HEK293 (cell line): Measurements from ENCODE around the gene YPEL4.

ENCODE experiments used
- CTCF ChIA-PET: fragments of 350-600 bp; formaldehyde crosslinking; extraction: SDS; loops from one replicate; lab custom pipeline; 2021; ENCODE audit warnings: antibody characterized with exemption; lab: Yijun Ruan, JAX
- POLR2A ChIA-PET: fragments of 300-600 bp; formaldehyde crosslinking; extraction: SDS; loops from one replicate; lab custom pipeline; 2020; ENCODE audit warnings: antibody characterized with exemption, inconsistent platforms; lab: Yijun Ruan, JAX
- H3K27ac ChIP-seq: fragments of 200-500 bp; sonication (Bioruptor generic); 2 replicates; pipeline ENCODE4 v1.5.1; 2014; ENCODE audit warnings: low read depth, low read length, control low read depth, inconsistent platforms; ENCODE audit errors: extremely low read depth
- H3K36me3 ChIP-seq, 2 experiments: fragments of 200-500 bp in 1 of 2; sonication (Bioruptor generic) in 1 of 2; 1 replicate in 1 of 2; 2 replicates in 1 of 2; pipeline ENCODE4 v1.5.1; 2014 to 2017; ENCODE audit warnings: inconsistent platforms in 2 of 2, low read length in 2 of 2; ENCODE audit not compliant: control insufficient read depth in 2 of 2, insufficient read depth in 1 of 2
- H3K4me1 ChIP-seq: fragments of 200-500 bp; sonication (Bioruptor generic); 2 replicates; pipeline ENCODE4 v1.5.1; 2014; ENCODE audit warnings: mild to moderate bottlenecking, low read length, inconsistent platforms; ENCODE audit not compliant: control insufficient read depth, insufficient read depth
- H3K4me3 ChIP-seq: 2 replicates; pipeline ENCODE4 v1.5.1; 2011; ENCODE audit warnings: low read depth, mild to moderate bottlenecking, control low read depth, low read length, moderate library complexity
- H3K9me3 ChIP-seq: fragments of 200-500 bp; sonication (Bioruptor generic); 2 replicates; pipeline ENCODE4 v1.5.1; 2014; ENCODE audit warnings: low read depth, low read length, inconsistent platforms; ENCODE audit not compliant: control insufficient read depth, insufficient read depth
- INSM2 ChIP-seq: fragments of 450-650 bp; formaldehyde crosslinking; IDR thresholded peaks from 2 replicates; pipeline ENCODE4 v1.5.1; 2016; ENCODE audit warnings: missing biosample characterization, missing genetic modification characterization
- KLF10 ChIP-seq: fragments of 450-650 bp; IDR thresholded peaks from 2 replicates; pipeline ENCODE4 v1.5.1; 2018; ENCODE audit warnings: missing biosample characterization, mild to moderate bottlenecking, missing genetic modification characterization
- TCF7L2 ChIP-seq: IDR thresholded peaks from 2 replicates; pipeline ENCODE4 v1.6.1; 2011; ENCODE audit warnings: low read depth, mild to moderate bottlenecking, inconsistent platforms, low read length, moderate library complexity, borderline replicate concordance
- ZBTB17 ChIP-seq: fragments of 450-650 bp; formaldehyde crosslinking; IDR thresholded peaks from 2 replicates; pipeline ENCODE4 v1.5.1; 2016; ENCODE audit warnings: missing biosample characterization, missing genetic modification characterization
- ZNF10 ChIP-seq: fragments of 450-650 bp; formaldehyde crosslinking; IDR thresholded peaks from 2 replicates; pipeline ENCODE4 v1.5.1; 2017; ENCODE audit warnings: missing biosample characterization, missing genetic modification characterization
- ZNF114 ChIP-seq: fragments of 450-650 bp; formaldehyde crosslinking; IDR thresholded peaks from 2 replicates; pipeline ENCODE4 v1.5.0; 2017; ENCODE audit warnings: missing biosample characterization, missing genetic modification characterization
- ZNF121 ChIP-seq: fragments of 450-650 bp; formaldehyde crosslinking; IDR thresholded peaks from 2 replicates; pipeline ENCODE4 v1.5.1; 2016; ENCODE audit warnings: missing biosample characterization, missing genetic modification characterization
- ZNF146 ChIP-seq: fragments of 450-650 bp; formaldehyde crosslinking; IDR thresholded peaks from 2 replicates; pipeline ENCODE4 v1.5.1; 2016; ENCODE audit warnings: missing biosample characterization, missing genetic modification characterization
- ZNF19 ChIP-seq: fragments of 450-650 bp; formaldehyde crosslinking; IDR thresholded peaks from 2 replicates; pipeline ENCODE4; 2016; ENCODE audit warnings: missing biosample characterization, missing genetic modification characterization, low read depth
- ZNF645 ChIP-seq: fragments of 450-650 bp; formaldehyde crosslinking; IDR thresholded peaks from 2 replicates; pipeline ENCODE4; 2016; ENCODE audit warnings: missing biosample characterization, missing genetic modification characterization
- ZNF830 ChIP-seq: fragments of 450-650 bp; IDR thresholded peaks from 2 replicates; pipeline ENCODE4 v1.5.0; 2018; ENCODE audit warnings: missing biosample characterization, missing genetic modification characterization, low read depth, mild to moderate bottlenecking, moderate library complexity
- ZXDB ChIP-seq: fragments of 450-650 bp; formaldehyde crosslinking; IDR thresholded peaks from 2 replicates; pipeline ENCODE4 v1.5.1; 2016; ENCODE audit warnings: missing biosample characterization, missing genetic modification characterization
- TF ChIP-seq, protein P1 (sequence below): fragments of 450-650 bp; formaldehyde crosslinking; IDR thresholded peaks from 2 replicates; pipeline ENCODE4 v1.5.1; 2016; ENCODE audit warnings: missing biosample characterization, missing genetic modification characterization
- TF ChIP-seq, protein P2 (sequence below): sonication (generic); formaldehyde crosslinking; IDR thresholded peaks from 2 replicates; pipeline ENCODE4 v1.8.1; 2022; ENCODE audit warnings: mild to moderate bottlenecking, moderate library complexity, missing genetic modification reagents

YPEL4 gene

GRCh38 chr11:57659669-57660068 lies 10.0 kb upstream of the YPEL4 start:
- POLR2A ChIA-PET, result no interaction called here
- no peak for TF ChIP-seq ZNF19 (tag by site-specific recombination)
- no peak for TF ChIP-seq TCF7L2
- no peak for TF ChIP-seq ZNF114 (tag by site-specific recombination)
- TF ChIP-seq ZNF830, result no peak
- TF ChIP-seq, protein P1, sequence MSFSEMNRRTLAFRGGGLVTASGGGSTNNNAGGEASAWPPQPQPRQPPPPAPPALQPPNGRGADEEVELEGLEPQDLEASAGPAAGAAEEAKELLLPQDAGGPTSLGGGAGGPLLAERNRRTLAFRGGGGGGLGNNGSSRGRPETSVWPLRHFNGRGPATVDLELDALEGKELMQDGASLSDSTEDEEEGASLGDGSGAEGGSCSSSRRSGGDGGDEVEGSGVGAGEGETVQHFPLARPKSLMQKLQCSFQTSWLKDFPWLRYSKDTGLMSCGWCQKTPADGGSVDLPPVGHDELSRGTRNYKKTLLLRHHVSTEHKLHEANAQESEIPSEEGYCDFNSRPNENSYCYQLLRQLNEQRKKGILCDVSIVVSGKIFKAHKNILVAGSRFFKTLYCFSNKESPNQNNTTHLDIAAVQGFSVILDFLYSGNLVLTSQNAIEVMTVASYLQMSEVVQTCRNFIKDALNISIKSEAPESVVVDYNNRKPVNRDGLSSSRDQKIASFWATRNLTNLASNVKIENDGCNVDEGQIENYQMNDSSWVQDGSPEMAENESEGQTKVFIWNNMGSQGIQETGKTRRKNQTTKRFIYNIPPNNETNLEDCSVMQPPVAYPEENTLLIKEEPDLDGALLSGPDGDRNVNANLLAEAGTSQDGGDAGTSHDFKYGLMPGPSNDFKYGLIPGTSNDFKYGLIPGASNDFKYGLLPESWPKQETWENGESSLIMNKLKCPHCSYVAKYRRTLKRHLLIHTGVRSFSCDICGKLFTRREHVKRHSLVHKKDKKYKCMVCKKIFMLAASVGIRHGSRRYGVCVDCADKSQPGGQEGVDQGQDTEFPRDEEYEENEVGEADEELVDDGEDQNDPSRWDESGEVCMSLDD (tag by site-specific recombination), result no peak
- no peak for TF ChIP-seq ZNF121 (tag by site-specific recombination)
- TF ChIP-seq ZNF645, result no peak
- CTCF ChIA-PET, result interaction anchor here (0.6 to 1.2 kb wide), 3 partner anchors 15 to 186 kb away, joined by 3 to 7 read pairs (median 3); no protein-coding TSS in a partner anchor

DNA sequence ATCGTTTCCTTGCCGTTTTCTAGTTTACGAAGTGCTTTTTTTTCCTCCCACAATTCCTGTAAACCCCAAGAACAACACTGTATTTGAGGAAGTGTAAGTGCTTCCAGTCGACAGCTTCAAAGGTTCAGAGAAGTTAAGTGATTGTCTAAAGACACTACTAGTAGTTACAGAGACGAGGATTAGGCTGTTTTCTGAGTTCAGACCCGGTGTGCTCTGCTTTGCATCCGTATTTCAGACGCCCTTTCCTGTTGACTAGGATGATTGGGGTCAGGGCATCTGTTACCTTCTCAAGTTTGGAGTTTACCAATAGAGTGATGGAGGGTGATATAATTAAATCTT lies 8.3 kb upstream of the YPEL4 start:
- POLR2A ChIA-PET, result interaction anchor here (1.1 kb wide), 1 partner anchor 9 kb away, joined by 5 read pairs; no protein-coding TSS in a partner anchor
- no peak overlapping the region for H3K27ac ChIP-seq
- H3K4me1 ChIP-seq, result no peaks in the 10 kb centered on the region
- H3K9me3 ChIP-seq, result no peaks in the 10 kb centered on the region
- H3K36me3 ChIP-seq, result peaks cover 0 to 38% of the 10 kb centered on the region in 2 experiments; a peak in 2 of 3 replicates
- TF ChIP-seq ZNF146 (tag by site-specific recombination) (no peak), KLF10 (tag by site-specific recombination) (no peak), ZXDB (no peak), ZNF10 (tag by site-specific recombination) (no peak), ZBTB17 (tag by site-specific recombination) (peak; percentile 82), INSM2 (tag by site-specific recombination) (no peak)
- TF ChIP-seq, protein P2, sequence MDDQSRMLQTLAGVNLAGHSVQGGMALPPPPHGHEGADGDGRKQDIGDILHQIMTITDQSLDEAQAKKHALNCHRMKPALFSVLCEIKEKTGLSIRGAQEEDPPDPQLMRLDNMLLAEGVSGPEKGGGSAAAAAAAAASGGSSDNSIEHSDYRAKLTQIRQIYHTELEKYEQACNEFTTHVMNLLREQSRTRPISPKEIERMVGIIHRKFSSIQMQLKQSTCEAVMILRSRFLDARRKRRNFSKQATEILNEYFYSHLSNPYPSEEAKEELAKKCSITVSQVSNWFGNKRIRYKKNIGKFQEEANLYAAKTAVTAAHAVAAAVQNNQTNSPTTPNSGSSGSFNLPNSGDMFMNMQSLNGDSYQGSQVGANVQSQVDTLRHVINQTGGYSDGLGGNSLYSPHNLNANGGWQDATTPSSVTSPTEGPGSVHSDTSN (CRISPR knock-in tag), result no peak
- peak overlapping the region; percentile 73 for H3K4me3 ChIP-seq
- CTCF ChIA-PET, result interaction anchor here (0.8 to 1.9 kb wide), 2 partner anchors 13 to 94 kb away, joined by 5 to 9 read pairs; partner anchors contain the start of gene BTBD18

More at GRCh38 chr11:57659669-57660068, 10.0 kb upstream of the YPEL4 start:
- Histone ChIP-seq H3K27ac (no peak overlapping the region), H3K4me1 (no peaks in the 10 kb centered on the region), H3K36me3 (peaks cover 0 to 38% of the 10 kb centered on the region in 2 experiments; a peak in 2 of 3 replicates), H3K4me3 (no peak overlapping the region), H3K9me3 (no peaks in the 10 kb centered on the region)
